ENCODE measurements around the gene CYP4F22. TPM values are rescaled to one million over a fixed set of nuclear protein-coding genes. Genes with fewer than 3 reads are reported as not detected.
A peak's percentile ranks its signal among the peaks of the same experiment; 100 is the strongest.

The CYP4F22 gene
- polyA plus RNA-seq, 3 donors = 0.08 to 1.1 (median 0.33) TPM

GRCh38 chr19:15498156-15498858 lies 10.0 kb upstream of the CYP4F22 start:
- H3K27me3 ChIP-seq (ENCODE audit: control insufficient read depth in 2 of 2, insufficient read depth in 2 of 2, low read length in 2 of 2) = no peaks in the 10 kb centered on the region
- no peaks in the 10 kb centered on the region for H3K79me2 ChIP-seq (ENCODE audit: insufficient read depth, low read length)
- DNase-seq = no peak
- WGBS (ENCODE audit: insufficient coverage) = 54% methylated on average over 6 of the region's 10 CpGs
- no peaks in the 10 kb centered on the region for H3K9me3 ChIP-seq (replicated peaks in 1 of 2; ENCODE audit: control insufficient read depth in 1 of 2, insufficient read depth in 1 of 2, low read length in 2 of 2)
- H3K4me1 ChIP-seq (ENCODE audit: control insufficient read depth in 1 of 2, insufficient read depth in 2 of 2, low read length in 2 of 2) = no peaks in the 10 kb centered on the region
- no peak for TF ChIP-seq CTCF (IDR thresholded peaks at IDR 0.05)
- no peak overlapping the region for H3K27ac ChIP-seq (ENCODE audit: low read depth in 1 of 2, low read length in 2 of 2)
- no peaks in the 10 kb centered on the region for H3K36me3 ChIP-seq (replicated peaks in 1 of 2; ENCODE audit: control insufficient read depth in 1 of 2, insufficient read depth in 2 of 2, low read length in 2 of 2)
- Mint-ChIP-seq H3K4me1 (no peaks in the 10 kb centered on the region), H3K9me3 (peaks cover 2 to 6% (median 3%) of the 10 kb centered on the region in 7 donors), H3K27ac (no peak overlapping the region), H3K4me3 (no peak overlapping the region), H3K27me3 (ENCODE audit: low read depth in 3 of 3) (peaks cover 12 to 15% (median 14%) of the 10 kb centered on the region in 3 donors), H3K36me3 (no peaks in the 10 kb centered on the region)
- H2AFZ ChIP-seq (ENCODE audit: insufficient read depth, low read depth, low read length, poor library complexity, severe bottlenecking) = no peak overlapping the region
- H3K4me3 ChIP-seq (replicated peaks in 1 of 3; ENCODE audit: low read depth in 2 of 3, low read length in 3 of 3) = no peak overlapping the region
- H3K4me2 ChIP-seq (replicated peaks; ENCODE audit: extremely low read depth, low read length, poor library complexity, severe bottlenecking) = no peak overlapping the region
- no peaks in the 10 kb centered on the region for H4K20me1 ChIP-seq (ENCODE audit: insufficient read depth, low read length)
- no peak overlapping the region for H3K9ac ChIP-seq (ENCODE audit: insufficient read depth, low read length, poor library complexity, severe bottlenecking)
- intact Hi-C loops (cut with micrococcal nuclease) = no loop called here

- Mint-ChIP-seq H3K36me3 (no peaks in the 10 kb centered on the region), H3K27me3 (ENCODE audit: low read depth in 3 of 3) (peaks cover 9 to 14% (median 13%) of the 10 kb centered on the region in 3 donors), H3K4me1 (no peaks in the 10 kb centered on the region), H3K4me3 (no peak overlapping the region), H3K9me3 (peaks cover 2 to 6% (median 3%) of the 10 kb centered on the region in 7 donors), H3K27ac (peak overlapping the region in 1 of 7 donors; percentile 44)
- Histone ChIP-seq H3K9me3 (replicated peaks in 1 of 2; ENCODE audit: control insufficient read depth in 1 of 2, insufficient read depth in 1 of 2, low read length in 2 of 2) (no peaks in the 10 kb centered on the region), H4K20me1 (ENCODE audit: insufficient read depth, low read length) (no peaks in the 10 kb centered on the region), H3K36me3 (replicated peaks in 1 of 2; ENCODE audit: control insufficient read depth in 1 of 2, insufficient read depth in 2 of 2, low read length in 2 of 2) (no peaks in the 10 kb centered on the region), H3K4me3 (replicated peaks in 1 of 3; ENCODE audit: low read depth in 2 of 3, low read length in 3 of 3) (no peak overlapping the region), H3K79me2 (ENCODE audit: insufficient read depth, low read length) (no peaks in the 10 kb centered on the region), H3K4me1 (ENCODE audit: control insufficient read depth in 1 of 2, insufficient read depth in 2 of 2, low read length in 2 of 2) (no peaks in the 10 kb centered on the region), H3K9ac (ENCODE audit: insufficient read depth, low read length, poor library complexity, severe bottlenecking) (no peak overlapping the region), H3K27me3 (ENCODE audit: control insufficient read depth in 2 of 2, insufficient read depth in 2 of 2, low read length in 2 of 2) (no peaks in the 10 kb centered on the region), H3K27ac (ENCODE audit: low read depth in 1 of 2, low read length in 2 of 2) (no peak overlapping the region), H2AFZ (ENCODE audit: insufficient read depth, low read depth, low read length, poor library complexity, severe bottlenecking) (no peak overlapping the region), H3K4me2 (replicated peaks; ENCODE audit: extremely low read depth, low read length, poor library complexity, severe bottlenecking) (no peak overlapping the region)
- no peak for TF ChIP-seq CTCF (IDR thresholded peaks at IDR 0.05)
- 87% methylated on average over 5 of the region's 6 CpGs for WGBS (ENCODE audit: insufficient coverage)
- DNase-seq = no peak
- intact Hi-C loops (cut with micrococcal nuclease) = no loop called here
These were observed 9.4 kb upstream of the CYP4F22 start for GRCh38 chr19:15498910-15499309.

All from CD14-positive monocyte (primary cell).